Trophoblast cell (in vitro differentiated cells and primary cell): Measurements from ENCODE around the gene COPZ2.

ENCODE experiments used
- DNase-seq, 2 donors: peaks; one replicate each; pipeline ENCODE4 v3.0.0-alpha.2; 2016
- H2AFZ ChIP-seq: 2 replicates; pipeline ENCODE4 v1.6.1; 2013; ENCODE audit warnings: low read length, moderate library complexity, mild to moderate bottlenecking; ENCODE audit not compliant: insufficient read depth, poor library complexity
- H2AK5ac ChIP-seq: 2 replicates; pipeline ENCODE4 v1.6.1; 2013; ENCODE audit warnings: mild to moderate bottlenecking, low read length
- H2BK120ac ChIP-seq: 2 replicates; pipeline ENCODE4 v1.6.1; 2013; ENCODE audit warnings: low read length, mild to moderate bottlenecking, moderate library complexity; ENCODE audit not compliant: insufficient read depth, poor library complexity
- H2BK12ac ChIP-seq: 2 replicates; pipeline ENCODE4 v1.6.1; 2013; ENCODE audit warnings: mild to moderate bottlenecking, low read length, moderate library complexity
- H2BK5ac ChIP-seq: 2 replicates; pipeline ENCODE4 v1.6.1; 2013; ENCODE audit warnings: low read length, low read depth, moderate library complexity, mild to moderate bottlenecking; ENCODE audit not compliant: poor library complexity
- H3K14ac ChIP-seq: 2 replicates; pipeline ENCODE4 v1.6.1; 2013; ENCODE audit warnings: mild to moderate bottlenecking, low read length
- H3K18ac ChIP-seq: 2 replicates; pipeline ENCODE4 v1.6.1; 2013; ENCODE audit warnings: mild to moderate bottlenecking, low read length
- H3K23ac ChIP-seq: 2 replicates; pipeline ENCODE4 v1.6.1; 2013; ENCODE audit warnings: low read length
- H3K27ac ChIP-seq: 2 replicates; pipeline ENCODE4 v1.5.1; 2013; ENCODE audit warnings: low read depth, mild to moderate bottlenecking, inconsistent platforms, low read length, moderate library complexity
- H3K27me3 ChIP-seq: 2 replicates; pipeline ENCODE4 v1.6.1; 2013; ENCODE audit warnings: inconsistent platforms, mild to moderate bottlenecking, low read length, moderate library complexity; ENCODE audit not compliant: insufficient read depth
- H3K36me3 ChIP-seq, 2 experiments: 1 replicate in 1 of 2; 2 replicates in 1 of 2; pipeline ENCODE4 v1.6.1; 2013; ENCODE audit warnings: low read length in 2 of 2, mild to moderate bottlenecking in 2 of 2, moderate library complexity in 1 of 2; ENCODE audit not compliant: insufficient read depth in 2 of 2, control insufficient read depth in 1 of 2
- H3K4ac ChIP-seq: 2 replicates; pipeline ENCODE4 v1.6.1; 2013; ENCODE audit warnings: low read depth, mild to moderate bottlenecking, low read length, moderate library complexity
- H3K4me1 ChIP-seq, 2 experiments: 1 replicate in 1 of 2; 2 replicates in 1 of 2; pipeline ENCODE4 v1.6.1; 2013; ENCODE audit warnings: low read length in 2 of 2, mild to moderate bottlenecking in 2 of 2, moderate library complexity in 1 of 2; ENCODE audit not compliant: insufficient read depth in 2 of 2, control insufficient read depth in 1 of 2
- H3K4me2 ChIP-seq: 2 replicates; pipeline ENCODE4 v1.6.1; 2013; ENCODE audit warnings: inconsistent platforms, mild to moderate bottlenecking, low read length, moderate library complexity
- H3K4me3 ChIP-seq: 2 replicates; pipeline ENCODE4 v1.5.1; 2013; ENCODE audit warnings: mild to moderate bottlenecking, low read depth, low read length, inconsistent platforms
- H3K79me1 ChIP-seq: one replicate; pipeline ENCODE4 v1.6.1; 2013; ENCODE audit warnings: low read length
- H3K79me2 ChIP-seq: 2 replicates; pipeline ENCODE4 v1.6.1; 2013; ENCODE audit warnings: low read length, mild to moderate bottlenecking; ENCODE audit not compliant: control insufficient read depth, insufficient read depth, poor library complexity
- H3K9ac ChIP-seq: 2 replicates; pipeline ENCODE4 v1.6.1; 2013; ENCODE audit warnings: mild to moderate bottlenecking, low read length
- H3K9me3 ChIP-seq: 2 replicates; pipeline ENCODE4 v1.6.1; 2013; ENCODE audit warnings: low read depth, mild to moderate bottlenecking, control low read depth, inconsistent platforms, low read length; ENCODE audit not compliant: insufficient read depth
- H4K12ac ChIP-seq: 2 replicates; pipeline ENCODE4 v1.6.1; 2013; ENCODE audit warnings: low read depth, mild to moderate bottlenecking, low read length, moderate library complexity
- H4K8ac ChIP-seq: 2 replicates; pipeline ENCODE4 v1.6.1; 2013; ENCODE audit warnings: low read depth, mild to moderate bottlenecking, low read length, moderate library complexity
- H4K91ac ChIP-seq: one replicate; pipeline ENCODE4 v1.6.1; 2013; ENCODE audit warnings: low read depth, mild to moderate bottlenecking, low read length, moderate library complexity
- WGBS: extraction: QIAGEN DNeasy Blood & Tissue Kit; methylation state at CpG from one replicate; pipeline ENCODE4 v1.1.7; 2013; ENCODE audit warnings: missing lambda C conversion rate; ENCODE audit not compliant: insufficient read length, insufficient coverage; ENCODE audit errors: extremely low coverage; 5-methylcytosine and 5-hydroxymethylcytosine counted together

The COPZ2 gene

GRCh38 chr17:48066656-48067055 is 29.1 kb upstream of the COPZ2 start:
- H4K91ac ChIP-seq: no peak overlapping the region
- H3K4me3 ChIP-seq: no peak overlapping the region
- H3K4me1 ChIP-seq: no peaks in the 10 kb centered on the region
- no peak overlapping the region for H2BK12ac ChIP-seq
- no peak overlapping the region for H3K27ac ChIP-seq
- H4K8ac ChIP-seq: no peak overlapping the region
- no peak overlapping the region for H2AK5ac ChIP-seq
- H3K14ac ChIP-seq: no peak overlapping the region
- no peak for DNase-seq
- no peak overlapping the region for H3K4me2 ChIP-seq
- H3K36me3 ChIP-seq: peaks cover 25 to 38% of the 10 kb centered on the region in 2 experiments
- H3K79me1 ChIP-seq: no peaks in the 10 kb centered on the region
- H4K12ac ChIP-seq: no peak overlapping the region
- H3K27me3 ChIP-seq: no peaks in the 10 kb centered on the region
- no peak overlapping the region for H2AFZ ChIP-seq
- no CpG with 5 or more reads among the region's 1 CpG for WGBS
- no peak overlapping the region for H3K23ac ChIP-seq
- no peaks in the 10 kb centered on the region for H3K9me3 ChIP-seq
- no peak overlapping the region for H3K4ac ChIP-seq
- H3K79me2 ChIP-seq: no peaks in the 10 kb centered on the region
- H2BK5ac ChIP-seq: no peak overlapping the region
- no peak overlapping the region for H3K18ac ChIP-seq
- no peak overlapping the region for H3K9ac ChIP-seq
- H2BK120ac ChIP-seq: no peak overlapping the region

- Histone ChIP-seq H3K18ac (no peak overlapping the region), H3K79me1 (no peaks in the 10 kb centered on the region), H2BK12ac (no peak overlapping the region), H2BK120ac (no peak overlapping the region), H3K4me1 (no peaks in the 10 kb centered on the region), H3K36me3 (peaks cover 26 to 37% of the 10 kb centered on the region in 2 experiments), H4K12ac (no peak overlapping the region), H4K8ac (no peak overlapping the region), H3K4ac (no peak overlapping the region), H3K4me2 (no peak overlapping the region), H3K9ac (no peak overlapping the region), H3K9me3 (no peaks in the 10 kb centered on the region), H3K27ac (no peak overlapping the region), H4K91ac (no peak overlapping the region), H3K4me3 (no peak overlapping the region), H3K27me3 (no peaks in the 10 kb centered on the region), H3K14ac (no peak overlapping the region), H2AFZ (no peak overlapping the region), H3K23ac (no peak overlapping the region), H3K79me2 (no peaks in the 10 kb centered on the region), H2BK5ac (no peak overlapping the region), H2AK5ac (no peak overlapping the region)
- no CpG with 5 or more reads among the region's 1 CpG for WGBS
- DNase-seq: no peak
Measured at GRCh38 chr17:48066192-48066591, 28.6 kb upstream of the COPZ2 start.

DNA sequence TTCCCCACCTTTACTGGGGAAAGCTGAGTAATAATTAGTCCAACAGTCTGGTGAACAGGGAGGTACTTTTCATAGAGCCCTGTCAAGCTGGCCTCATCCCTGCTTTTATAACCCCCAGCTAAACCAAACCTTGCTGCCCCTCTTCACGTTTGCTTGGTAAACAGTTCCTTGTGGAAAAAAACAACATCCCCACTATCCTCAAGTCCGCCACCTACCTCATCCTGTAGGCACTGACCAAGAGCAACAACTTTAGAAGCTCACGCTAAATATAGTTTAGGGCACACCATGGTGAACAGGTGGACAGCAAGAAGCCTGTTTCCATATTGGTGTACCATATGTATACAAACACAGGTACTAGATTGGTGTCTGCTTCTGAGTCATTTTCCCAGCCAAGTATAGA is 27.0 kb upstream of the COPZ2 start:
- WGBS: no CpG with 5 or more reads among the region's 3 CpGs
- Histone ChIP-seq H3K4me3 (no peak overlapping the region), H3K23ac (no peak overlapping the region), H2BK120ac (no peak overlapping the region), H3K4ac (no peak overlapping the region), H3K79me2 (no peaks in the 10 kb centered on the region), H3K18ac (no peak overlapping the region), H3K27me3 (no peaks in the 10 kb centered on the region), H2AFZ (no peak overlapping the region), H2BK5ac (no peak overlapping the region), H3K36me3 (peaks cover 33 to 38% of the 10 kb centered on the region in 2 experiments), H4K91ac (no peak overlapping the region), H3K9ac (no peak overlapping the region), H4K12ac (no peak overlapping the region), H3K14ac (no peak overlapping the region), H4K8ac (no peak overlapping the region), H3K4me2 (no peak overlapping the region), H3K79me1 (no peaks in the 10 kb centered on the region), H3K4me1 (peaks cover 0 to 2% of the 10 kb centered on the region in 2 experiments), H2AK5ac (no peak overlapping the region), H3K9me3 (no peaks in the 10 kb centered on the region), H2BK12ac (no peak overlapping the region), H3K27ac (no peak overlapping the region)
- DNase-seq: no peak

GRCh38 chr17:48062273-48062672 is 24.7 kb upstream of the COPZ2 start:
- Histone ChIP-seq H3K14ac (no peak overlapping the region), H4K8ac (no peak overlapping the region), H3K36me3 (peaks cover 45 to 54% of the 10 kb centered on the region in 2 experiments), H2BK12ac (no peak overlapping the region), H3K23ac (no peak overlapping the region), H4K12ac (no peak overlapping the region), H3K27ac (no peak overlapping the region), H2BK120ac (no peak overlapping the region), H3K79me2 (no peaks in the 10 kb centered on the region), H3K27me3 (no peaks in the 10 kb centered on the region), H3K9me3 (no peaks in the 10 kb centered on the region), H2AK5ac (no peak overlapping the region), H2AFZ (no peak overlapping the region), H2BK5ac (no peak overlapping the region), H3K18ac (no peak overlapping the region), H4K91ac (no peak overlapping the region), H3K4me3 (no peak overlapping the region), H3K4me1 (peaks cover 0 to 2% of the 10 kb centered on the region in 2 experiments), H3K4me2 (no peak overlapping the region), H3K4ac (no peak overlapping the region), H3K9ac (no peak overlapping the region), H3K79me1 (no peaks in the 10 kb centered on the region)
- no CpG with 5 or more reads among the region's 7 CpGs for WGBS
- no peak for DNase-seq
